ENCODE measurements around the gene KRT80. TPM values are rescaled to one million over a fixed set of nuclear protein-coding genes. Genes with fewer than 3 reads are reported as not detected.

Gene KRT80
- polyA plus RNA-seq, 3 donors: 0.70 to 1.1 (median 0.99) TPM

DNA sequence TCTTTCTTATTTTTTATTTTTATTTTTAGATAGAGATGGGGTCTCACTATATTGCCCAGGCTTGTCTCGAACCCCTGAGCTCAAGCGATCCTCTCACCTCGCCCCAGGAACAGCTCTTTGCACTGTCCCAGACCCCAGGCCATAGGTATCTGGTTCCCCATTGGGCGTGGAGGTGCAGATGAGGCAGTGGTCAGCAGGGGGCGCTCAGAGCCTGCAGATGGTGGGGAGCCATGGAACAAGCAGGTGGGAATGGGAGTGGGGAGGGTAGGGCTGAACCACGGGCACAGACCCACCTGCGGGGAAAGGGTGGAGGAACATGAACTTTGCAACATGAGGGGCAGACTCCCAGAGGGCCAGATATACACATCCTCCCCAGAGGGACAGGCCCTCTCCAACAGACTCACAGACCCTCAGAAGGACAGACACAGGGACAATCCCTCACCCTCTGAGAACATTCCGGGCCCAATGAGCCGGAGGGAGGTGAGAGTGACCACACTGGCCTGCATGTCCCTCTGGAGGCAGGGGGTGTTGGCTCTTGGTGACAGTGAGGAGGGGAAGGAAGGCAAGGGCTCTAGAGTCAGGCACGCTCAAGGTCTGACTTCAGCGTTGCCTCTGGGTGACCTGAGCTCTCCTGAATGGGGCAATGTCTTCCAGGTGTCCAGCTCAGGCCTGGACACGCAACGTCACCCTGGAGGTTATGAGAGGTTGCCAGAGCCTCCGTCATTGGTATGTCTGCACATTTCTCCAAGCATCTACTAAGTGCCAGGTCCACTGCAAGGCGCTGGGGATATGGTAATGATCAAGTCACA, 34.9 kb downstream of the KRT80 start:
- peak; percentile 56 for DNase-seq

DNA sequence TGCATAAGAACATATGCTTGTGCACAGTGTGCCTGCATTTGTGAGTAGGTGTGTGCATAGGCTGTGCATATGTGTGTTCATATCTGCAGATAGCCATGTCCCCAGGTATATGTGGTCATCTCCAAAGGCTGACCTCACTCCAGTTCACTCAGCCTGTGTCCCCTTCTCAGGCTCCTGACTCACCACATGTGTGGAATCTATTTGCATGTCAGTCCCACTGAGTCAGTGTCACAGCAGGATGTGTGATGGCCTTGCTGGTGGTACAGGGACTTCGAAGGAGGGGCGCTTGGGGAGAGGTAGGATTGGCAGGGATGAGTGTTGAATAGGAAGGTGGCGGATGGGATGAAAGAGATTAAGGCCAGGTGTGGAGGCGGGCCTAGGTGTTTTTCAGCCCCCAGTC, 35.5 kb downstream of the KRT80 start:
- no peak for DNase-seq

DNA sequence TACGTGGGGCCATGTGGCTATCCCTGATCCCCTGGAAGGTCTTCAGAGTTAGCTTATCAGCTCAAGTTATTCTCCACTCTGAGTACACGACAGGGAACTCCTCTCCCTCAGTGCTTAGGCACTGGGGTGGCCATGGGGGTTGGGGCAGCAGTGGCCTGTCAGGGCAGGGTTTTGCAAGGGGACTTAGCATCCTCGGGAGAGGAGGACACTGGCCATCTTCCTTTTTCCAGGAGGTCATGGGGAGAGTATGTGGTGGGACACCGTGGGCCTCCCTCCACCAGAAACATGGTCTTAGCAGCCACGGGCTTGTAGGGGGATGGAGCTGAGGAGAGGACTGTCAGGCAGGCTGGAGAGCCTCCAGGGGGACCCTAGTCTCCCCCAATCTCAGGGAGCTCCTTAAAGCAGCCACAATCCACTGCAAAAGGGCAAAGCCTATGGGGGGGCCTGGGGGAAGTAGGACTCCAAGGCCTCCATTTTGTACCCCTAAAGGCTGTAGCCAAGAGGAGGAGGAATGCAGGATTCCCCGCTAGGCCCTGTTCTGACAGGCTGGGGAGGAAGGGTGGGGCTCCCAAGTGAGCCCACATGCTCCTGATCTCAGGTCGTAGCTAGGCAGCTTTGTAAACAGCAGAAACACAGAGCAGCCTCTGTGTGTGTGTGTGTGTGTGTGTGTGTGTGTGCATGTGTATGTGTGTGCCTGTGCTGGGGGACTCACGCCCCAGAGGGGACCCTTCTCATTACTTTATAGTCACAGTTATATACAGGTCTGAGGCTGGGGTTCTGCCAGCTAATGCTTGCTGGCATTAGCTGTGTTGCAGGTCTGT, 36.6 kb downstream of the KRT80 start:
- DNase-seq: no peak

DNA sequence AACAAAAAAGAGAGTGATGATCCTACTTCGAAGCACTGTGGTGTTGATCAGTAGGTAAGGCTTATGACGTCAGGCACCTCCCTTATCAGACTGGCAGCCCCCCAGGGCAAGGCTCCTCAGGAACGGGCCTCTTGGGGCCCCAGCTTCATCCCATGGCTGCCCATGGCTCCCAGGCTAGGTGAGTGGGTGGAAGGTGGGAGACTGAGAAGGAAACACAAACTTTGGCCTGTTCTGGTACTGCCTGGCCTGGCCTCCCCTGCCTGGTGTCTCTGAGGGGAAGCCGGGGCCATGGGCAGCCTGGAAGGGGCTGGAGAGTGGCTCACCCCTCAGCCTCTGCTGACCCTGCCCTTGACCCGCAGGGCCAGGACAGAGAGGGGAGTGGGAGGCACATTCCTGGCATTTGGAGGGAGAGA, 38.9 kb downstream of the KRT80 start:
- DNase-seq: no peak

DNA sequence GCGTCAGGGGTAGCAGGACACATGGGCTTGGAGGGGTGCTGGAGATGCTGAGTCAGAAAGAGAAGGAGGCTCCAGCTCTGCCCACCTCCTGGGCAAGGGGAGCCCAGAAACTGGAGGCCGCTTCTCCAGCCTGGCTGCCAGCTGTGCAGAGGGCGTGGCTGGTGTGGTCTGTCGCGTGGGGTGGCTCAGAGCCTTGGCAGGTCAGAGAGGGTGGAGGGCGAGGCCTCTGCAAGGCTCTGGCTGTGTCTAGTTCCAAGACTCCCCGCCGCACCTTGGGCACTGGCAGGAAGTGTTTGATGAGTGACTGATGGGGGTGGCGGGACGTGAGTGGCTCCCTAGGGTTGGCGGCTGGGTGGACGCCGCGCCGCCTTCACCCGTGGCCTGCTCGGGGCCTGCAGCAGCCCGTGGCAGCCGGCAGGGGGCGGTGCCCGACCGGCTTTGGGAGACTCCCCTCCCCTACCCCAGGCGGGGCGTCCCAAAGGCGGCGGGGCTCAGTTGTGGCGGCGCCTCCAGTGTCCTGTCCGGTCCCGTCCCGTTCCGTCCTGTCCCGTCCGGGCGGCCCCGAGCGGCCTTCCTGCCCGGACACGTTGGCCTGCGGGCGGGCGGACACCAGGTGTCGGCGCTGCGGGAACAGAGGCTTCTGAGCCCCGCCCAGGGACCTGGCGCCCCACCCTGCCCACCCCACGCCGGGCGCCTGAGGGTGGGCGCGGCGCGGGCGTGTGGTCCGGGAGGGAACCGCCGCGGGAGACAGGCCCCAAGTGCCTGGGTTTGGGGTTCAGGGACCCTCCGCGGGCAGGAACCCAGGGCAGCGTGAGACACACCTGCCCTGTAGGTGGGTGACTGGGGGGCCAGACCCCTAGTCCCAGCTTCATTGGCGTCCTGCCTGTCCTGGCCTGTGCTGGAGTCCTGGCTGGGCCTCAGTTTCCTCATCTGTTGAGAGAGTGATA, 39.7 kb downstream of the KRT80 start:
- DNase-seq: peak; percentile 57

DNA sequence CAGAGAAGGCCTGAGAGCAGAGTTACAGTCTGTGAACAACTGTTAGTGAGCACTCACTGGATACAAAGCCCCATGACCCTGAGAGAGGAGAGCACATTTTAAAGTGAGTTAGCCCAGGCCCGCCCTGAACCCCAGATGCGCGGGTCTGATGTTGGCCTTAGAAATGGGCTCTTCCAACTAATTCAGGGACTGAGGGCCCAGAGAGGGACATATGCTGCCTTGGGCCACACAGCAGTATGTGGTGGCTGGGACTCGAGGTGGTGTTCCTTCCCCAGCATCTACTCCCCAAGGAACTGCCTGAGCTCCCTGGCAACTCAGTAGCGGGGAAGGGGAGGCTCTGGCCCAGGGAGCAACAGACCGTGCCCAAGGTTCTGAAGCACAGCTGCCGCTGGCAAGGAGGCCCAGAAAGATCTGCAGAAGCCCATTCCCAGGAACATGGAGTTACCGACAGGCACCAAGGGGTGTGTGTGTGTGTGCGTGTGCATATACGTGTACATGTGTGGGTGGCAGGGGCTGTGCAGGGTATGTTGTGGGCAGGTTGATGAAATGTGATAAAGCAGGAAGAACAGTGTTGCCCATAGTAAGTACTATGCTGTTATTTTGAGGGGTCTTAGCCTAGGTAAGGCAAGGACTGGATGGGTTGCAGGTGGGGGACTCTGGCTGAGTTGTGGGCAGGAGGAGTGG, 40.5 kb downstream of the KRT80 start:
- DNase-seq: no peak

DNA sequence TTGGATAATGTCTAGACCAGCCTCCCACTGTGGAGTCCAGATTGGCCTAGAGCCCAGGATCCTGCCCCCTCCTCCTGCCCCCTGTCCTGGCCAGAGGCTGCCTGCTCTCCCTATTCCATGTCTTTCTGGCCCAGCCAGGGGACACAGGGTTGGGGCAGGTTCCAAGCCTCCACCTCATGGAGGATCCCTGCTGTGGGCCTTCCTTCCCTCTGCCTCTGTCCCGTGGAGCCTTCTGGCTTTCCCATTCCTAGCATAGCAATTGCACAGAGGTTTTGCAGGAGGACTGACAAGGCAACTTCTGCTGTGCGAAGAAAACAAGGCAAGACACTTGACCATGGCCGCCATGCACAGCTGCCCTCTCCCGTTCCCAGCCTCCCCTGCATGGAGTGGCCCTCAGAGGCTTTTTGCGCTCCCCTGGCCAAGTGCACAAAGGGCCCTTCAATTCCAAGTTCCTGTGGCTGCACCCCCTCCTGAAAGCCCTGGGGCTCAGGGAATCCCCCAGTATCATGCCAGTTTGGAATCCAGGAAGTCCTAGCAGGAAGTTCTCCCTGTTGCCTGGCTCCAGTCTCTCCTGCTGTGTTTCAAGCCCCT, 42.1 kb downstream of the KRT80 start:
- DNase-seq: no peak

DNA sequence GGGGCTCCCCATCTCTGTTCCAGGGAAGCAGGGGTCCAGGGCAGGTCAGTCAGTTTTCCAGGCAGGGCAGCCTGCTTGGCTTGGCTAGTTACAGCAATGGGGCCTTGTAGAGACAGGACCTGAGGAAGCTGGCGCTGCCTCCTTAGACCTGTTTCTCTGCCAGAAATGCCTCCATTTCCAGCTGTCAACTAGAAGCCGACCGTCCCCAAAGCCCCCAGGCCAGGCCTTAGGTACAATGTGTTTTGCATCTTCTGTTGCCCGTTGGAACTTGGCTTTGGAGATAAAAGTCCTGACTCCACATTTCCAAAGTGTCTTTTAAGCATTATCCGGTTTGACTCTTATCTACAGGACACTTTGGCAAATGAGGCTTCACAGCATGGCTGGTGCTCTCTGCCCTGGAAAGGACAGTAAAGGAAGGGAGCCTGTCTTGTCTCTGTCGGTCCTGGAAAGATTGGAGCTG, 42.6 kb downstream of the KRT80 start:
- DNase-seq: no peak

DNA sequence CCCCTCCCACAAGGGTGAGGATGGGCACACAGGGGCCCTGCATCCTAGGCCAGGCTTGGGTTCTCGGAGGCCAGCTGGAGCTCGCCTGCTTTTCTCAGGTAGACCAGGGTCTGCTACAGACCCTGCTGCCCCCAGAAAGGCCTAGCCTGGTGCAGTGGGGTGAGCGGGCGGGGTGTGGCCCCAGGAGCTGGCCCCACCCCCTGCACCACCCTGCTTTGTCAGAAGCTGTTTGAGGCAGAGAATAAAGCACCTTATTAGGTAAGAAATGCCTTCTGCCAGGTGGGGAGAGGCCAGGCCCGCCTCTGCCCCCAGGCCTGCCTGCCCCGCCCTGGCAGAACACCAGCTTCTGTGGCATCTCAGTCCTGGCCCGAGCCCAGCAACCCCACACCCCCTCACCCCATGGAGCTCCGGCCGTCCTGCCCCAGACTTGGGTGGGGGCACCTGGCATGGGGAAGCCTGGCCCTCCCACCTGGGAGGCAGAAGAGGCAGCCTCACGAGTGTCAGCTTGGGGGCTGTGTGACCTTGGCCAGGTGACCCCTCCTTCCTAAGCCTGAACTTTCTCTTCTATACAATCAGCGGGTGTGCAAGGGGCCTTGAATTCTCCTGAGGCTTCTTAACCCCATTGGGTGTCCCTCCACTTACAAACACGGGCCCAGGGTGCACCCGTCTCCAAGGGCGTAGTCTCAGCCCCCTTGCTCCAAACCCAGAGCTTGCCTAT, 43.2 kb downstream of the KRT80 start:
- DNase-seq: no peak

DNA sequence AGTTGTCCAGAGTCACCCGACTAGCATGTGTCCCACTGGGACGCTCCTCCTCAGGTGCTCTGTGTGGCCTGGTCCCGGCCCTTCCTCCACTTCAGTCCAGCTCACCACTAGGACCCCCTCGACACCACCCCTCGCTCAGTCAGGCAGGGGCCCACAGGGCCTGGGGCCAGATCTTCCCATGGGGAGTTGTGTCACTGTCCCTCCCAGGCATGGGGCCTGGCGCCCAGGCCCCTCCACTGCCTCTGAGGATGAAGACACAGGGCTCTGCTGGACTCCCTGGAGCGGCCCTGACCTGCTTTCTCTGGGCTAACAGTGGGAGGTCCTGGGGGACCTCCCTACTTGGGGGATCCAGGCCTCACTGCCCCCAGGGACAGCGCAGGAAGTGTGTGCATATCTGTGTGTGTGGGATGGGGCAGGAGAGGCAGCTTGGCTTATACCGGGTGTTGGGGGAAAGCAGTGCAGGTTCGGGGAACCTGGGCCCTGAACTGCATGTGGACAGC, 43.8 kb downstream of the KRT80 start:
- no peak for DNase-seq

DNA sequence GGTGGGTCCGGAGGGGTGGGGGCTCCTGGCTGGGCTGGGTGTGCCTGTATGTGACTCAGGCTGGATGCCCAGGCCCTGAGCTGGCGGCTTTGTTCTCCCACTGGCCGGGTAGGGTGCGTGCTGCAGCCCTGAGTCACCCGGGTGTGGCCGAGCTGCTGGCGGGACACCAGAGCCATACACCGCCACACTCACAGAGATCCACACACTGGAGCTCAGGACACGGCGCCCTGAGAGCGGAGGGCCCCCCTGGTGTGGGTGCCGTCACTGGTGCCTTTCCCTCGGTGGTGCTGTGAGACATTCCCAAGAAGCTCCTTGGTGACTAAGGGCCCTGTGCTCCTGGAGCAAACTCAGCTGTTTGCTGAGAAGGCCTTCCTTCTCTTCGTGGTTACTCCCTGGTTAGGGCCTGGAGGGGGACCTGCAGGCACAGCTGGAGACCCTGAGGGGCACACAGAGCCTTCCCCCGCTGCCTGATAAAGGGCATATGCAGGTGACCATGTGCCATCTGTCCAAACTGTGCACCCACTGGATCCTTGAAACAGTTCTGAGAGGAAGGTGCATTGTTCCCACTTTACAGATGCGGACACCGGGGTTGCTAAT, 44.3 kb downstream of the KRT80 start:
- DNase-seq: no peak

DNA sequence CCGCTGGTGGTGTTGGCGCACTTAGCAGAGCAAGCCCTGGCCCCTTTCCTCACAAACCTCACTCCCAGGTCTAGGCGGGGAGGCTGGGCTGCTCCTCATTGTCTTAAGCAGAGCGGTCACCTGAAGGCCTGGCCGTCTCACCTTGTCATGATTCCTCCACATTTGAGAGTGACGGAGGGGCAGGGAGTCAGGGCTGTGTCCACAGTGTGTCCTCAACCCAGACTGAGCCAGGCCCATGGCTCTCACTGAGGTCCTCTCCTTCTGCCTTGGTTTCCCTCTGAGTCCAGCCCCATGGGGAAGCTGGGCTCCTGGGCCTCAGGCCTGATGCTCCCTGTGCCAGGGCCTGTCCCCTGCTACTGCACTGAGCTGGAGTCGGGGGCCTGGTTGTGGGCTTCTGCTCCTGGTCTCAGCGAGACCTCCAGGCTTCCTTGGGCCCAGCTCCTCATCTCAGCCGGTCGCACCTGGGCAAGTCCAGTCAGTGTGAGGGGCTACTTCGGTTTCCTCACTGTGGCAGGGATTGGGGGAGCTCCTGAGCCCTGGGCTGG, 44.9 kb downstream of the KRT80 start:
- DNase-seq: no peak

DNA sequence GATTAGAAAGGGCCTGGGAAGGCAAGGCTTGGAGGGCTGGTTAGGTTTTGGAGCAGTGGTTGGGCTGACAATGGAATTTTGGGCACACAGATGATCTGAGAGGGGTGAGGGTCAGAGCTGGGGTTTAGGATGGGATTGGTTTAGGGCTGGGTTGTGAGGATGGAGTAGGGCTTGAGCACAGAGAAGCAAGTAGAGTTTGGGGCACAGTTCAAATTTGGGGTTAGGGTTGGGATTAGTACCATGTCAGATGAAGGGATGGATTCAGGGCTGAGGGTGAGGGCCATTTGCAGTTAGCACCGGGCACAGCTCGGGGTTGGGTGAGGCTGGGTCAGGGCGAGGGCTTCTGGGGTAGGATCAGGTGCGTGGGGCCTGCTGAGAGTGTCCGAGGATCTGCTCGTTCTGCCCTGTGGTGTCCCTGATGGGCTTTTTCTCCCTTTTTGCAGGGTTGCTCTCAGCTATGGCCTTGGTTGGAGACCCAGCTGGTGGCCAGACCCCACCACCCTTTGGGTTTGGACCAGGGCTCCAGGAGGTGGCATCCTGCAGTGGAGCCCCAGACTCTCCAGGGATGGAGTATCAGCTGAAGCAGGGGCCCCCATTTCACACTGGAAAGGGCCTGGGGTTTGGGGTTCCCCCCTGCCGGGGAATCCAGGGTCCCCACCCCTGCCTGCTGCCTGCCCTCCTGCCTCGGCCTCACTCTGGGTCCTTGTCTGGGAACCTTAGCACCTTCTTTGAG, 45.6 kb downstream of the KRT80 start:
- no peak for DNase-seq

DNA sequence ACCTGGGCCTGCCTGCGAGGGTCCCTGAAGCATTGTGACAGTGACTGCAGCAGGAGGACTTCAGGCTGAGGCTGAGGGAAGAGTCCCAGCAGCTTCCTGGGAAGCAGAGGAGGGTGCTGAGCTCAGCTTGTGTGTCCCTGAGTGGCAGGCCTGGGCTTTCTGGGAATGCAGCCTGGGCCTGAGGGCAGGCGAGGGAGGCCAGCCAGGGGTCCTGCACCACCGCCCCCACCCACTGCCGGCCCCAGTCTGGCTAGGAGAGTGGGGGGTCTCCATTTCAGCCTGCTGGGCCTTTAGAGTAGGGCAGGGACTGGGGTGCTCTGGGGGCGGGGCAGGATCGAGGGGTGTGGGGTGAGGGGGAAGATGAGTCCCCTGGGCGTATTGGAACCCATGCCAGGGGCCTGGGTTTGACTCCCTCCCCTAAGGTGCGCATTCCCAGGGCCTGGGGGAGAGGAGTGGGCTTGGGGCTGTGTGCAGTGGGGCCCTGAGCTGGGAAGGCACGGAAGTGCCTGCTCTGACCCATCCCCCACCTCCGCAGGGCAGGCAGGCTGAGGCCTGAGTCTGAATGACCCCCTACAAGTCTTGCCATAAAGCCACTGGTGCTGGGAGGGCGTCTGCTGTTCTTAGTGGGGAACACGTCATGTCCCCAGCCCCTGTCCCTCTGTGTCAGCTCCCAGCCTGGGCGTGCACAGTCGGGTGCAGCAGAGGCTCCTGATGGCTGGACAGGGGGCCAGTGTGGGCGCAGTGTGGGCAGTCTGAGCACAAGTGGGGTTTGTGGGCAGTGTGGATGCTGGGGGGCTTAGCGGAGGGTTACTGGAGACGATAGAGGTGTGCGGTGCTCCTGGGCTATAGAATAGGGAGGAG, 46.4 kb downstream of the KRT80 start:
- no peak for DNase-seq

DNA sequence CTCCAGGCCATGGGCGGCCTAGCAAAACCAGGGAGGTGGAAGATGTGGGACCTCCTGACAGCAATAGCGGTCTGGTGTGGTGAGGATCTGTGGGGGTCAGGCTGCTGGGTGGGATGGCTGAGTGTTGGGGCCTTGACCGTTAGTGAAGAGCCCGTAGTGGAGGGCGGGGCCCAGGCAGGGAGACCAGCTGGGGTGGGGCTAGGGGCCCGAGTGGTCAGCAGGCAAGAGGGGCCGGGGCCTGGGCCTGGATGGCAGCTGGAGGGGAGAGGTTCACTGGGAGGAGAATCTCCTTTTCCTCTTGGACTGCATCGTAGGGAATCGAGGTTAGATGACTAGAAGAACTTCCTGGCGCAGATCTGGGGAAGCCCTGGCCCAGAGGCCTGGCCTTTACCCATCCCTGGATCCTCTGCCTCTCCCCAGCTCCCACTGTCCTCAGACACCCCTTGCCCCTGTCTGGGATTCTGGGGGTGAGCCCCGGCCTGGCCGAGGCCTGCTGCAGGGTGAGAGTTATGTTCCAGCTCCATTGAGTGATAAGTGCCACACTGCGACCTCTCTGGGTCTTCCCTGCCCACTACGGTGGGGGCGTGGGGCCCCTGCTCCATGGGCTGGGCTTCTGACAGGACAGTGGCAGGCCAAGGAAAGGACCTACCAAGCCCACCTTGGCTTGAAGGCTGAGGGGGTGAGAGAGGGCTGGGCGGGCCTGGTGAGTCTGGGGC, 47.1 kb downstream of the KRT80 start:
- no peak for DNase-seq

DNA sequence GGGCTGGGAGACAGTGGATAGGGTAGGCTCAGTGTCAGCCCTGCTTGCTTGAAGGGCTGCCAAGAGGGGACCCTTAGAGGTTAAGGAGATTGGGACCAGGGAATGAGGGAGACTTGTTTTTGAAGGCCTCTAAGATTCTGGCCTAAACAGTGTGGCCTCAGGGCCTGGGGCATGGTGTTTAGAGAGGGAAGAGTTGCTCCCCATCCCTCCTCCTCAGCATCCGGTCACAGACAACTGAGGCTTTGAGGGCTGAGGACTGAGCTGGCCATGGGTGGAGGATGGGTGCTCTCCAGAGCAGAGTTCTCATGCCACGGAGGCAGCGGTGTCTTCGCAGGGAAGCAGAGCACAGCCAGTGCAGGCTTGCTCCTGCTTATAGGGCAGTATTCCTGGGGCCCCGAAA, 49.4 kb downstream of the KRT80 start:
- DNase-seq: no peak

DNA sequence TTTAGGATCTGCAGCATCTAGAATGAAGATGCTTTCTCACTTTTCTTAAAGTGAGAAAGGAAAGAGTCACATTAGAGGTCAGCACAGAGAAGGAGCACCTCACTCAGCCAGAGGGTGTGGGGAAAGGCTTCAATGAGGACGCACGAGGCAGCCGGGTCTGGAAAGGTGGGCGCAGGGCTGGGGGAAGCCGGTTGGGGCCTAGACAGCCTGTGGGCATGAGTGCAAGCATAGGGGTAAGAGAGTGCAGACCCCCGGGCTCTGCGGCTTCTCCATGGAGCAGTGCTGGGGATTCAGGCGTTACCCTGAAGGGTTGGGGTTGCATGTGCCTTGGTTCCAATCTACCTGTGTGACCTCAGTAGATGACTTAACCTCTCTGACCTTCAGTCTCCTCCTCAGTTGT, 49.9 kb downstream of the KRT80 start:
- no peak for DNase-seq
